H1 (cell line): ENCODE measurements around the gene LANCL2.

Experiments
- EZH2 ChIP-seq: fragments of 200-600 bp; sonication (generic); IDR thresholded peaks from 2 replicates; pipeline ENCODE4 v1.7.1; 2012; ENCODE audit warnings: low read depth, mild to moderate bottlenecking, moderate library complexity, low read length, inconsistent platforms; ENCODE audit not compliant: severe bottlenecking
- JUN ChIP-seq: IDR thresholded peaks from 2 replicates; pipeline ENCODE4 v1.6.1; 2011; ENCODE audit warnings: low read depth, mild to moderate bottlenecking, improper control_type of control experiment, low read length
- KDM1A ChIP-seq: fragments of 200-600, 300-600 bp; sonication (generic); IDR thresholded peaks from 2 replicates; pipeline ENCODE4 v1.7.1; 2016; ENCODE audit warnings: mild to moderate bottlenecking, low read length, borderline replicate concordance
- RAD21 ChIP-seq, 2 experiments: IDR thresholded peaks in 1 of 2; conservative IDR thresholded peaks in 1 of 2; 2 replicates each; pipeline ENCODE4 v1.6.1; 2011; ENCODE audit warnings: low read depth in 2 of 2, low read length in 2 of 2, improper control_type of control experiment in 1 of 2, inconsistent platforms in 1 of 2, mild to moderate bottlenecking in 1 of 2, moderate library complexity in 1 of 2
- SP1 ChIP-seq: IDR thresholded peaks from 2 replicates; pipeline ENCODE4 v1.6.1; 2011; ENCODE audit warnings: low read depth, low read length
- TAF1 ChIP-seq: IDR thresholded peaks from 2 replicates; pipeline ENCODE4 v1.6.1; 2011; ENCODE audit warnings: mild to moderate bottlenecking, low read depth, low read length
- YY1 ChIP-seq: IDR thresholded peaks from 2 replicates; pipeline ENCODE4 v1.6.1; 2011; ENCODE audit warnings: low read depth, mild to moderate bottlenecking, low read length
- ZNF274 ChIP-seq: IDR thresholded peaks from 2 replicates; pipeline ENCODE4 v1.7.0; 2012; ENCODE audit warnings: low read length, borderline replicate concordance; ENCODE audit errors: extremely low read depth
- TF ChIP-seq, protein P1 (sequence below), 3 experiments: IDR thresholded peaks; 1 replicate in 2 of 3; 2 replicates in 1 of 3; pipeline versions ENCODE4 v1.5.1 to v1.6.1; 2011; ENCODE audit warnings: low read length in 3 of 3, mild to moderate bottlenecking in 3 of 3, inconsistent platforms in 2 of 3, low read depth in 1 of 3, moderate library complexity in 1 of 3; ENCODE audit not compliant: insufficient read depth in 1 of 3; ENCODE audit errors: control extremely low read depth in 1 of 3

DNA sequence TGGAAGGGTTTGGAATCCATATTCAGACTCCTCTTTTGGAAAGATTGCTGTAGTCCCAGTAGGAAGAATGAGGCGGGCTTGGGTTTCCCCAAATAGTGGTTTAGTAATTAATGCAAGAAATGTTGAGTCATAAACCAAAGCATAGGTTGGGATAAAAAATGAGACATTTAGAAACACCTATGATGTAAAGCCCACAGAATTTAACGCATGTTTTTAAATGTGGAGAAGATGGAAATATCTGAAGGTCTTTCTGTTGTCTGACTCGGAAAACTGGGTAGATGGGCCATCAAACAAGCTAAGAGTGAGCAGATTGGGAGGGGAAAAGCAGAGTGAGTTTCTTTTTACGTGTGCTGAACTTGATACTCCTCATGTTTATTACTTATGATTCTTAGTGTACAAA is 62.2 kb downstream of the LANCL2 start:
- TF ChIP-seq TAF1 (no peak), EZH2 (no peak), YY1 (no peak), SP1 (no peak), RAD21 (IDR thresholded peaks at IDR 0.05 in 1 of 2, conservative IDR thresholded peaks at IDR 0.05 in 1 of 2; ENCODE audit: low read depth in 2 of 2, low read length in 2 of 2) (no peak), JUN (no peak), KDM1A (no peak), ZNF274 (no peak)
- TF ChIP-seq, protein P1, sequence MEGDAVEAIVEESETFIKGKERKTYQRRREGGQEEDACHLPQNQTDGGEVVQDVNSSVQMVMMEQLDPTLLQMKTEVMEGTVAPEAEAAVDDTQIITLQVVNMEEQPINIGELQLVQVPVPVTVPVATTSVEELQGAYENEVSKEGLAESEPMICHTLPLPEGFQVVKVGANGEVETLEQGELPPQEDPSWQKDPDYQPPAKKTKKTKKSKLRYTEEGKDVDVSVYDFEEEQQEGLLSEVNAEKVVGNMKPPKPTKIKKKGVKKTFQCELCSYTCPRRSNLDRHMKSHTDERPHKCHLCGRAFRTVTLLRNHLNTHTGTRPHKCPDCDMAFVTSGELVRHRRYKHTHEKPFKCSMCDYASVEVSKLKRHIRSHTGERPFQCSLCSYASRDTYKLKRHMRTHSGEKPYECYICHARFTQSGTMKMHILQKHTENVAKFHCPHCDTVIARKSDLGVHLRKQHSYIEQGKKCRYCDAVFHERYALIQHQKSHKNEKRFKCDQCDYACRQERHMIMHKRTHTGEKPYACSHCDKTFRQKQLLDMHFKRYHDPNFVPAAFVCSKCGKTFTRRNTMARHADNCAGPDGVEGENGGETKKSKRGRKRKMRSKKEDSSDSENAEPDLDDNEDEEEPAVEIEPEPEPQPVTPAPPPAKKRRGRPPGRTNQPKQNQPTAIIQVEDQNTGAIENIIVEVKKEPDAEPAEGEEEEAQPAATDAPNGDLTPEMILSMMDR (IDR thresholded peaks at IDR 0.05; ENCODE audit: control extremely low read depth in 1 of 3, insufficient read depth in 1 of 3, low read depth in 1 of 3, low read length in 3 of 3): no peak
